Measurements from ENCODE around the gene UTP25.

The UTP25 gene

GRCh38 chr1:209860293-209860881 is 32.6 kb downstream of the UTP25 start:
- in situ Hi-C loops (cut with HindIII; ENCODE audit: low sequenced_read_pairs): loop anchor here (25.0 kb wide), 1 partner anchor 127 kb away; no protein-coding TSS in a partner anchor
- DNase-seq (ENCODE audit: low read depth, low spot score): peak; percentile 89
- H3K4me3 ChIP-seq (ENCODE audit: low read depth, low read length): no peak overlapping the region
- peak; percentile 88 for TF ChIP-seq CTCF (IDR thresholded peaks at IDR 0.05; ENCODE audit: low read depth, low read length)

- no peak for TF ChIP-seq CTCF (IDR thresholded peaks at IDR 0.05; ENCODE audit: low read depth, low read length)
- in situ Hi-C loops (cut with HindIII; ENCODE audit: low sequenced_read_pairs): loop anchor here (25.0 kb wide), 1 partner anchor 126 kb away; no protein-coding TSS in a partner anchor
- no peak overlapping the region for H3K4me3 ChIP-seq (ENCODE audit: low read depth, low read length)
- no peak for DNase-seq (ENCODE audit: low read depth, low spot score)
Observed at GRCh38 chr1:209861242-209861641, 33.5 kb downstream of the UTP25 start.

- no peak for TF ChIP-seq CTCF (IDR thresholded peaks at IDR 0.05; ENCODE audit: low read depth, low read length)
Observed at GRCh38 chr1:209862391-209863356, 34.9 kb downstream of the UTP25 start.

GRCh38 chr1:209863766-209864485 is 36.2 kb downstream of the UTP25 start:
- DNase-seq (ENCODE audit: low read depth, low spot score): no peak
- no peak for TF ChIP-seq CTCF (IDR thresholded peaks at IDR 0.05; ENCODE audit: low read depth, low read length)
- H3K4me3 ChIP-seq (ENCODE audit: low read depth, low read length): no peak overlapping the region
- in situ Hi-C loops (cut with HindIII; ENCODE audit: low sequenced_read_pairs): loop anchor here (25.0 kb wide), 1 partner anchor 123 kb away; no protein-coding TSS in a partner anchor

More at GRCh38 chr1:209862391-209863356, 34.9 kb downstream of the UTP25 start:
- no peak overlapping the region for H3K4me3 ChIP-seq (ENCODE audit: low read depth, low read length)
- no peak for DNase-seq (ENCODE audit: low read depth, low spot score)
- in situ Hi-C loops (cut with HindIII; ENCODE audit: low sequenced_read_pairs): loop anchor here (25.0 kb wide), 1 partner anchor 125 kb away; no protein-coding TSS in a partner anchor

- DNase-seq (ENCODE audit: low read depth, low spot score): no peak
- no peak overlapping the region for H3K4me3 ChIP-seq (ENCODE audit: low read depth, low read length)
- in situ Hi-C loops (cut with HindIII; ENCODE audit: low sequenced_read_pairs): loop anchor here (25.0 kb wide), 1 partner anchor 121 kb away; no protein-coding TSS in a partner anchor
- TF ChIP-seq CTCF (IDR thresholded peaks at IDR 0.05; ENCODE audit: low read depth, low read length): no peak
Observed at GRCh38 chr1:209866201-209866600, 38.4 kb downstream of the UTP25 start.
